IMR-90 (cell line): ENCODE measurements around the gene ATP6V1F.

Source experiments
- CTCF ChIP-seq: conservative IDR thresholded peaks from 2 replicates; pipeline ENCODE4 v1.5.1; 2012; ENCODE audit warnings: mild to moderate bottlenecking, low read depth, low read length, improper control_type of control experiment
- POLR2A ChIP-seq: IDR thresholded peaks from 2 replicates; pipeline ENCODE4 v1.6.1; 2012; ENCODE audit warnings: mild to moderate bottlenecking, low read depth, low read length

DNA sequence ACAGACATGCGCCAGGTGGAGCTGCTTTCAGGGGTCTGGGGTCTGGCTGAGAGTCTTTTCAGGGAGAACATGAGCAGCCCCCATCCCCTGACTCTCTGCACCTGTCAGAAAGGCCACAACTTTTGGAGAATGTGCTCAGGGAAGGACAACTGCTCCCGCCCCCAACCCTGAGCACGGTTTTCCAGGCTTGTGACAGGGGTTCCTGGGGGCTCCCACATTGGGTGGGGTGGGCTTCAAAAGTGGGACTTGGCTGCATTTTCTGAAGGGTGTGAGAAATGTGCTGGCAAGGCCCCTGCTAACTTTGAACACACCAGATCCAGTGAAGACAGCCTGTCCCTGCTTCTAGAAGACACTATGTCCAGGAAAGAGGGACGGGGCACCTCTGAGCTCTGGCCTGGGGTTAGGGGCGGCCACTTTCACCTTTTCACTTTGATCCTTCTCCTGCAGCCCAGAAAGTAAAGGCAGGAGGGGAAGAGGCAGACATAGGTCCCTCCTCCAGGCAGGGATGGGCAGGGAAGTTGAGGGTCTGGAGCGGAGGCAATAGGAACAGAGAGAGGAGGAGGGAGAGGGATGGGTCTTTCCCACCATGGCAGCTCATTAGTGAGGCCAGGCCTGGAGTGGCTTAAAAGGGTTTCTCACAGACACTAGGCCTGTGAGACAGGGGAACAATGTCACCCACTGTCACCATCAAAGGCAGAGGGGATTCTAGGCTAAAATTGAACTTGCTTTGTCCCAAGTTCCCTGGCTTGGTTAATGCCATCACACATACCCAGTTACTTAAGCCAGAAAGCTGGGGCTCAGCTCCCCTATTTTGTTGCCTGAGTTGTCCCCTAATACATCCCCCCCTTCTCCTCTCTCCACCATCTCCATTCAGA lies 46.3 kb downstream of the ATP6V1F start:
- no peak for TF ChIP-seq POLR2A
- TF ChIP-seq CTCF: no peak
